HEK293 (cell line): ENCODE data around the gene GNB5.

Experiments used
- IKZF3 ChIP-seq: fragments of 450-650 bp; IDR thresholded peaks from 2 replicates; pipeline ENCODE4 v1.5.0; 2018; ENCODE audit warnings: missing biosample characterization, mild to moderate bottlenecking, missing genetic modification characterization, moderate library complexity
- SETDB1 ChIP-seq: IDR thresholded peaks from one replicate; pipeline ENCODE4 v1.6.1; 2017; ENCODE audit warnings: mild to moderate bottlenecking, low read length, moderate library complexity, mixed read lengths; ENCODE audit not compliant: insufficient read length
- YY1 ChIP-seq: fragments of 450-650 bp; formaldehyde crosslinking; IDR thresholded peaks from 2 replicates; pipeline ENCODE4 v1.5.1; 2018; ENCODE audit warnings: missing biosample characterization, missing genetic modification characterization
- ZFP41 ChIP-seq: fragments of 450-650 bp; formaldehyde crosslinking; IDR thresholded peaks from 2 replicates; pipeline ENCODE4 v1.5.1; 2016; ENCODE audit warnings: missing biosample characterization, missing genetic modification characterization, borderline replicate concordance
- ZIC2 ChIP-seq: fragments of 450-650 bp; formaldehyde crosslinking; IDR thresholded peaks from 2 replicates; pipeline ENCODE4 v1.5.1; 2016; ENCODE audit warnings: missing biosample characterization, missing genetic modification characterization
- ZNF24 ChIP-seq: fragments of 450-650 bp; formaldehyde crosslinking; IDR thresholded peaks from 2 replicates; pipeline ENCODE4 v1.5.1; 2016; ENCODE audit warnings: missing biosample characterization, missing genetic modification characterization
- ZNF335 ChIP-seq: fragments of 450-650 bp; formaldehyde crosslinking; conservative IDR thresholded peaks from 2 replicates; pipeline ENCODE4 v1.5.1; 2016; ENCODE audit warnings: missing biosample characterization, missing genetic modification characterization
- ZNF423 ChIP-seq: fragments of 450-650 bp; formaldehyde crosslinking; IDR thresholded peaks from 2 replicates; pipeline ENCODE4 v1.5.1; 2016; ENCODE audit warnings: missing biosample characterization, missing genetic modification characterization
- ZNF555 ChIP-seq: fragments of 450-650 bp; formaldehyde crosslinking; conservative IDR thresholded peaks from 2 replicates; pipeline ENCODE4 v1.5.1; 2017; ENCODE audit warnings: missing biosample characterization, mild to moderate bottlenecking, missing genetic modification characterization, inconsistent platforms
- ZNF626 ChIP-seq: fragments of 450-650 bp; sonication (Bioruptor Pico); formaldehyde crosslinking; IDR thresholded peaks from 2 replicates; pipeline ENCODE4 v1.5.1; 2018; ENCODE audit warnings: missing biosample characterization, missing genetic modification characterization, inconsistent platforms
- ZNF768 ChIP-seq: fragments of 450-650 bp; formaldehyde crosslinking; IDR thresholded peaks from 2 replicates; pipeline ENCODE4 v1.5.1; 2018; ENCODE audit warnings: missing biosample characterization, mild to moderate bottlenecking, missing genetic modification characterization
- TF ChIP-seq, protein P1 (sequence below): fragments of 450-650 bp; formaldehyde crosslinking; IDR thresholded peaks from 2 replicates; pipeline ENCODE4 v1.5.1; 2016; ENCODE audit warnings: missing biosample characterization, missing genetic modification characterization
- TF ChIP-seq, protein P2 (sequence below): fragments of 450-650 bp; formaldehyde crosslinking; IDR thresholded peaks from 2 replicates; pipeline ENCODE4 v1.5.1; 2016; ENCODE audit warnings: missing biosample characterization, missing genetic modification characterization, low read depth
- TF ChIP-seq, protein P3 (sequence below): IDR thresholded peaks from 2 replicates; pipeline ENCODE4 v1.6.1; 2011; ENCODE audit warnings: mild to moderate bottlenecking, low read depth, low read length, borderline replicate concordance

DNA sequence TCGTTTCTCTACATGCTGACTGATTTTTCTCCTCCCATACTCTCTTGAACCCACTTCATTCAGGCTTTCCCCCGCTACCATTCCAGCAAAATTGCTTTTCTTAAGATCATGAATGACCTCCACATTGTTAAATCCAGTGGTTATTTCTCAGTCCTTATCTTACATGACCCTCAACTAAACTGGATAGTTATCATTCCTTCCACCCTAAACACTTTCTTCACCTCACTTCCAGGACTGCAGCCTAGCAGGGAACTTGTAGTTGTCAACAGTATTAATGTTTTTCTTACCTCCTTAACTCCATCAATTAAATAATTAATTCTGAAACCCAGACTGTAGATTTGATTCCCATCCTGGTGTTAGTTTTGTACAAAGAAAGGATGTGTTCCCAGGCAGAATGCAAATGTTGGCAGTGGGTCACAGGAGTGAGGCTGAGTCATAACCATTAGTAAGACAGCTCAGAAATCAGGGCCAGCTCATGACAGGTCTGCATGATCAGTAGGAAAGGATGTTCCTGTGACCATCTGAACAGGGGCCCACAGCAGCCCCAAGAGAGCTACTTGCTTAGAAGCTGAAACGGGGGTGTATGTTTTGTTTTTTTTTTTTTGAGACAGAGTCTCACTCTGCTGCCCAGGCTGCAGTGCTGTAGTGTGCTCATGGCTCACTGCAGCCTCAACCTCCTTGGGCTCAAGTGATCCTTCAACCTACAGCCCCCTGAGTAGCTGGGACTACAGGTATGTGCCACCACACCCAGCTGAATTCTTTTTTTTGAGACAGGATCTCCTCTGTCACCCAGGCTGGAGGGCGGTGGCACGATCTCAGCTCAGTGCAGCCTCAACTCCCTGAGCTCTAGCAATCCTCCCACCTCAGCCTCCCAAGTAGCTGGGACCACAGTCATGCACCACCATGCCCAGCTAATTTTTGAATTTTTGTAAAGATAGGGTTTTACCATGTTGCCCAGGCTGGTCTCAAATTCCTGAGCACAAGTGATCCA is 87.7 kb downstream of the GNB5 start:
- TF ChIP-seq IKZF3 (tag by site-specific recombination), result no peak
- TF ChIP-seq YY1 (tag by site-specific recombination), result no peak
- TF ChIP-seq, protein P1, sequence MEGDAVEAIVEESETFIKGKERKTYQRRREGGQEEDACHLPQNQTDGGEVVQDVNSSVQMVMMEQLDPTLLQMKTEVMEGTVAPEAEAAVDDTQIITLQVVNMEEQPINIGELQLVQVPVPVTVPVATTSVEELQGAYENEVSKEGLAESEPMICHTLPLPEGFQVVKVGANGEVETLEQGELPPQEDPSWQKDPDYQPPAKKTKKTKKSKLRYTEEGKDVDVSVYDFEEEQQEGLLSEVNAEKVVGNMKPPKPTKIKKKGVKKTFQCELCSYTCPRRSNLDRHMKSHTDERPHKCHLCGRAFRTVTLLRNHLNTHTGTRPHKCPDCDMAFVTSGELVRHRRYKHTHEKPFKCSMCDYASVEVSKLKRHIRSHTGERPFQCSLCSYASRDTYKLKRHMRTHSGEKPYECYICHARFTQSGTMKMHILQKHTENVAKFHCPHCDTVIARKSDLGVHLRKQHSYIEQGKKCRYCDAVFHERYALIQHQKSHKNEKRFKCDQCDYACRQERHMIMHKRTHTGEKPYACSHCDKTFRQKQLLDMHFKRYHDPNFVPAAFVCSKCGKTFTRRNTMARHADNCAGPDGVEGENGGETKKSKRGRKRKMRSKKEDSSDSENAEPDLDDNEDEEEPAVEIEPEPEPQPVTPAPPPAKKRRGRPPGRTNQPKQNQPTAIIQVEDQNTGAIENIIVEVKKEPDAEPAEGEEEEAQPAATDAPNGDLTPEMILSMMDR (tag by site-specific recombination), result no peak
- no peak for TF ChIP-seq SETDB1
- TF ChIP-seq ZNF24 (tag by site-specific recombination), result no peak
- TF ChIP-seq ZIC2 (tag by site-specific recombination), result no peak
- no peak for TF ChIP-seq ZNF555 (tag by site-specific recombination)
- TF ChIP-seq ZFP41 (tag by site-specific recombination), result no peak
- TF ChIP-seq, protein P2, sequence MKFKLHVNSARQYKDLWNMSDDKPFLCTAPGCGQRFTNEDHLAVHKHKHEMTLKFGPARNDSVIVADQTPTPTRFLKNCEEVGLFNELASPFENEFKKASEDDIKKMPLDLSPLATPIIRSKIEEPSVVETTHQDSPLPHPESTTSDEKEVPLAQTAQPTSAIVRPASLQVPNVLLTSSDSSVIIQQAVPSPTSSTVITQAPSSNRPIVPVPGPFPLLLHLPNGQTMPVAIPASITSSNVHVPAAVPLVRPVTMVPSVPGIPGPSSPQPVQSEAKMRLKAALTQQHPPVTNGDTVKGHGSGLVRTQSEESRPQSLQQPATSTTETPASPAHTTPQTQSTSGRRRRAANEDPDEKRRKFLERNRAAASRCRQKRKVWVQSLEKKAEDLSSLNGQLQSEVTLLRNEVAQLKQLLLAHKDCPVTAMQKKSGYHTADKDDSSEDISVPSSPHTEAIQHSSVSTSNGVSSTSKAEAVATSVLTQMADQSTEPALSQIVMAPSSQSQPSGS (tag by site-specific recombination), result no peak
- TF ChIP-seq ZNF768 (tag by site-specific recombination), result no peak
- TF ChIP-seq ZNF335 (tag by site-specific recombination), result no peak
- TF ChIP-seq ZNF626 (tag by site-specific recombination), result no peak
- TF ChIP-seq ZNF423, result no peak
- TF ChIP-seq, protein P3, sequence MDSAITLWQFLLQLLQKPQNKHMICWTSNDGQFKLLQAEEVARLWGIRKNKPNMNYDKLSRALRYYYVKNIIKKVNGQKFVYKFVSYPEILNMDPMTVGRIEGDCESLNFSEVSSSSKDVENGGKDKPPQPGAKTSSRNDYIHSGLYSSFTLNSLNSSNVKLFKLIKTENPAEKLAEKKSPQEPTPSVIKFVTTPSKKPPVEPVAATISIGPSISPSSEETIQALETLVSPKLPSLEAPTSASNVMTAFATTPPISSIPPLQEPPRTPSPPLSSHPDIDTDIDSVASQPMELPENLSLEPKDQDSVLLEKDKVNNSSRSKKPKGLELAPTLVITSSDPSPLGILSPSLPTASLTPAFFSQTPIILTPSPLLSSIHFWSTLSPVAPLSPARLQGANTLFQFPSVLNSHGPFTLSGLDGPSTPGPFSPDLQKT, result no peak
